Peyer's patch (tissue), 4 donors: Measurements from ENCODE around the gene DOK5.

Experiments used
- POLR2A ChIP-seq, 2 donors: fragments of 450-650 bp; IDR thresholded peaks; one replicate each; pipeline ENCODE4 v1.5.1; 2017; ENCODE audit warnings: antibody characterized with exemption in 2 of 2, mild to moderate bottlenecking in 2 of 2, moderate library complexity in 2 of 2
- TF ChIP-seq, protein P1 (sequence below), 6 experiments: fragments of 450-650 bp in 4 of 6; fragments of 200-600 bp in 2 of 6; sonication (generic) in 1 of 6; IDR thresholded peaks; one replicate each; pipeline ENCODE4 v1.5.1; 2017 to 2019; ENCODE audit warnings: antibody characterized with exemption in 6 of 6, mild to moderate bottlenecking in 3 of 6, moderate library complexity in 1 of 6

DNA sequence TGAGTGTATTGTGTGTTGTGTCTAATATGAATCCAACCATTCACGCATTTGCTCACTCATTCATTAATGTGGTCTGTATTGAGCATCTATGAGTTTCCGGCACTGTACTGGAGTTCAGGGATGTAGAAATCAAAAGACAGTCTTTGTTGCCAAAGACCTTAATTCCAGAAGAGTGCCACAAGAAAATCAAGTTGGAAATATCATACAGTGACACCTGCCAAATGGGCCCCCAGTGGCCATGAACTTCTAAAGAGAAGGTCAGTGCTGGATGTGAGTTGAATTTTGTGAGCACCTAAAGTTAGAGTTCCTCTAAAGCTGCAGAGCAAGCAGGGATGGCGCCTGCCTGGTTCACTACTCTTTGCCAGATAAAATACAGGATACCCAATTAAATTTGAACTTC is 175.9 kb downstream of the DOK5 start:
- TF ChIP-seq, protein P1, sequence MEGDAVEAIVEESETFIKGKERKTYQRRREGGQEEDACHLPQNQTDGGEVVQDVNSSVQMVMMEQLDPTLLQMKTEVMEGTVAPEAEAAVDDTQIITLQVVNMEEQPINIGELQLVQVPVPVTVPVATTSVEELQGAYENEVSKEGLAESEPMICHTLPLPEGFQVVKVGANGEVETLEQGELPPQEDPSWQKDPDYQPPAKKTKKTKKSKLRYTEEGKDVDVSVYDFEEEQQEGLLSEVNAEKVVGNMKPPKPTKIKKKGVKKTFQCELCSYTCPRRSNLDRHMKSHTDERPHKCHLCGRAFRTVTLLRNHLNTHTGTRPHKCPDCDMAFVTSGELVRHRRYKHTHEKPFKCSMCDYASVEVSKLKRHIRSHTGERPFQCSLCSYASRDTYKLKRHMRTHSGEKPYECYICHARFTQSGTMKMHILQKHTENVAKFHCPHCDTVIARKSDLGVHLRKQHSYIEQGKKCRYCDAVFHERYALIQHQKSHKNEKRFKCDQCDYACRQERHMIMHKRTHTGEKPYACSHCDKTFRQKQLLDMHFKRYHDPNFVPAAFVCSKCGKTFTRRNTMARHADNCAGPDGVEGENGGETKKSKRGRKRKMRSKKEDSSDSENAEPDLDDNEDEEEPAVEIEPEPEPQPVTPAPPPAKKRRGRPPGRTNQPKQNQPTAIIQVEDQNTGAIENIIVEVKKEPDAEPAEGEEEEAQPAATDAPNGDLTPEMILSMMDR (IDR thresholded peaks at IDR 0.05), result no peak
- no peak for TF ChIP-seq POLR2A (IDR thresholded peaks at IDR 0.05)
